Measurements from ENCODE around the gene ARSB.
"Not testable (repeated sequence)": the region's sequence is repeated elsewhere in the genome, so short reads cannot be mapped to it uniquely, and the experiment has no call there.

The ARSB gene

DNA sequence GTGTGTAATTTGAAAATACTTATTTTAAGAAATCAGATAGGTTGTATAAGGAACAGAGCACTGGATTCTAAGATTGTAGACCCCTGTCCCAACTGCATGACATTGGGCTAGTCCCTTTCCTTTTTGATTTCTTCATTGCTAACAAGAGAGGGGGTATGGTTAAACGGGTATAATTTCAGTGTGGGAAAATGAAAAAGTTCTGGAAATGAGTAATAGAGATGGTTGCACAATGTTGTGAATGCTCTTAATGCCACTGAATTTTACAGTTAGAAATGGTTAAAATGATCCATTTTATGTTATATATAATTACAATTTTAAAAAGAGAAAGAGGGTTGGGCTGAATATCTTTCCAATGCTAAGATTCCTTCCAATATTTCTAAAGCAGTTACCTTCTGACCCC is 233.2 kb downstream of the ARSB start:
- DNase-seq, result no peak

DNA sequence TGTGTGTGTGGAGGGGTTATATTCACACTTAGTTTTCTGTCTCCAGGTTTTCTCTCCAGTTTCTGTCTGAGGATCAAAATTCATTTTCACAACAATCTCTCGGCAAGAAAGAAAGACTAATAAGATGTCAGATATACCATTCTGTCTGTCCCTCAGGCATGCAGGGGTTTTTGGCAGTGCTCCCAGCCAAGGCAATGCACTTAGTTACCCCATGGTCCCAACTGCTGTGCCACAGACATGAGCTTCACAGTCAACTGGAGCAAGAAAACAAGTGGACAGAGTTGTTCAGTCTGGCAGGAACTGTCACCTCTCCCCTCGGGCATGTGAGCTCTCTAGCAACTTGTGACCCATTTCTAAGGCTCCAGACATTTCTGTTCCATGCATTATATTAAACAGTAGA is 234.8 kb downstream of the ARSB start:
- ATAC-seq (no peak), DNase-seq (no peak)

More for the DNA sequence above, 233.2 kb downstream of the ARSB start:
- ATAC-seq, result no peak

DNA sequence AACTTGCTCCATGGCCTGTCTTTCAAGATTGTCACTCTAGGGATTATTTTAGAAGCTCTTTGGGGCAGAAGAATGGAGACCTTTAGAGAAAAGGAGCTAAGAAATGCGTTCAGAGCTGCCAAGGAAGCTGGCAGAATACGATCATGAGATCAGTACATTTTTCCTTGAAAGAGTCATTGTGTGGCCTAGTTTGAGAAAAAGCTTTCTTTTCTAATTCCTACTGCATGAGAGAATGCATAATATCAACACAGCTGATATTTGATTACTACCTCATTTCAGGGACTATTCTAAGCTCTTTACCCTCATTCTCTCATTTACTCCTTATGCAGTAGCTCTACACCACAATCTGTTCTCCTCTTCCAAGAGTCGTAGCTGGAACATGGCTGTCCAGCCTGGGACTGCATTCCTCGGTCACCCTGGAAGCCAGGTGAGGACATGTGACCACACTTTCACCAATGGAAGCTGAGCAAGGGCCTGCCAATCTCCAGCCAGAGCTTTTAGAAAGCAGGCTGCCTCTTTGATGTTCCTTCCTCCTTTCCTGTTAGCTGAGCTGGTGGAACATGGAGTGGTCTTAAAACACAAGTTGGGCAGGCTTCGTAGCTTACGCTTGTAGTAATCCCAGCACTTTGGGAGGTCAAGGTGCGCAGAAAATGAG is 237.3 kb downstream of the ARSB start:
- no peak for ATAC-seq
- no peak for DNase-seq

DNA sequence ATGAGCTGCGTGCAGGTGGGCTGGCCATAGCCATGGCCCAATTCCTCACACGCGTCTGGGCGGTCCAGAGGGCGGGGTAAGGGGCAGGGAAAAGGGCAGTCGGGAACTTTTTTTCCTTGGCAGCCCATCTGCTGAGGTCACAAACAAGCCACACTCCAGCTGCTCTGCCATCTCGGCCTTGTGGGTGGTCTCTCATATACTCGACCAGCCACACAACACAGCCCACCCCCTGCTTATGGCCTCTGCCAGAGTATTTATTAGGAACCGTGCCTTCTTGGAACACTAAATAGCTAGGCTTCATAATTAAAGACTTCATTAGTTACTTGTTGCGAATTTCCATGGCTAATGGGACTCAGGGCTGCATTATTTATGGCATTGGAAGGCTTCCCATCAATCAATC is 238.1 kb downstream of the ARSB start:
- DNase-seq (no peak), ATAC-seq (no peak)

DNA sequence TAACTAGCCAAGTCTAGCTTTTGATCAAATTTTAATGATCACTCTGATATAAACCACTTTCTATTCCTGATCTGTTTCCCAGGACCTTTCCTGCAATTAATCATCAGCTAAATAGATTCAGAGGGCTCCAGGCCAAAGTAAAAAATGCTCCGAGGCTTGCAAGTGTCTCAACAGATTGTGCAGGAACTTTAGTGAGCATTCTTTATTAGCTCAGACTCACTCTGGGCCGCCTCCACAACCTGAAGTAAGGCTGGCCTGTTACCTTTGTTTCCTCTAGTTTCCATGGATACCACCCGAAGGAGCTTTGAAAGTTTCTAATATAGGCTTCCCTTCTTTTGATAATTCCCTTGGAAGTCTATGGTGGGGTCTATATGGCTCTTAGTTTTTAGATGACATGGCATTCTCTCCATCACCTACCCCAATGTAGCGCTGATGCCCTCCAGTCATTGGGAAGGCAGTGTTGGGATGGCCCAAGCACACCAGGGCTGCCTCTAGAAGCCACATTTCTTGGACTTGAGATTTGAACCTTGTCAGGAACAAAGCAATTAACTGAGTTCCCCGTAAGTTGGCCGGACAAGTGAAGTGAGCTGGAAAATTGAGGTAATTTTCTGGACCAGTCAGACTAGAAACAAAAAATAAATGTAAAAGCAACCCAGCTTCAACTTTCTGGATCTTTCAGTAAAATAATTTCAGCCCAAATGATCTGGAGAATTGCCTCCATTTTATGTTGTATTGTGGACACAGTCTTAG is 238.9 kb downstream of the ARSB start:
- DNase-seq (no peak), ATAC-seq (no peak)

DNA sequence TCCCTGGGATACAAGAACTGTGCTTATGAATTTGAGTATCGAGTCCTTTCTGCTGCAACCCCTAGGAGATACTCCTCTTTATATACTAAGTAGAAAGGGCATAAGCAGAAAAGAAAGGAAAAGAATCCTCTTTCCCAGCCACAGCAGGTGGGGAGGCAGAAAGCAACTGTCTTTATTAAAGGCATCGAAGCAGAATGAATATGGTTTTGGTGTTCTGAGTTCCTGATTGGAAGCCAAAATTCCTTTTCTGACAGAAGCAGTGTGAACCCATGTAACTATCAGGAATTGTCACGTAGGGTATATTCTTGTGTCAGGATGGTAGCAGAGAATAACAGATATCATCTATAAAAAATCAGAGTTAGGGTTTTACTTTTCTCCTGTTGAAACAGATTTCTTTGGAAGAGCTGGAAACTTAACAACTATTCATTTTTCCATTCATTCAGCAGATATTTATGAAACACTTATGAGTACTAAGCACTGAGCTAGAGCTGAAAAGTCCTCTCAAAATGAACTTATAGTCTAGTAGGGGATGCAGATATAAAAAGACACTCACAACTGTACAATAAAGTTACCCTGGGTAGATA is 240.1 kb downstream of the ARSB start:
- DNase-seq (no peak), ATAC-seq (no peak)

DNA sequence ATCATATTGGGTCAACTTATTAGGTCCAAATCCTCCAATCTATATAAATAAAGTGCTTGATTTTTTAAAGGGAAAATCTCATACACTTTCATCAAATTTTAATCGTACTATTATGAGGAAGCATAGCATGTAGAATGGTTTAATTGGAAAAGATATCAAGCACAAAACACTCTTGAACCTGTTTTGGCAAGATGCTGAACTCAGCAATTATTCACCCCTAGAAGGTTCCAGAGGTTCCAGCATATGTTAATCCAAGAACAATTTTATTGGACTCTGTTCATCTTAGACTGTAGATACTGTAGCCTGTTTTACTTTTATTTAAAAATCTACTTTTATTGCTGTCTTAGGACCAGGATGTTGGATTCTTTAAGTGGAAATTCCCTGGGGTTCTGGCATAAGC is 244.1 kb downstream of the ARSB start:
- ATAC-seq (no peak), DNase-seq (no peak)

DNA sequence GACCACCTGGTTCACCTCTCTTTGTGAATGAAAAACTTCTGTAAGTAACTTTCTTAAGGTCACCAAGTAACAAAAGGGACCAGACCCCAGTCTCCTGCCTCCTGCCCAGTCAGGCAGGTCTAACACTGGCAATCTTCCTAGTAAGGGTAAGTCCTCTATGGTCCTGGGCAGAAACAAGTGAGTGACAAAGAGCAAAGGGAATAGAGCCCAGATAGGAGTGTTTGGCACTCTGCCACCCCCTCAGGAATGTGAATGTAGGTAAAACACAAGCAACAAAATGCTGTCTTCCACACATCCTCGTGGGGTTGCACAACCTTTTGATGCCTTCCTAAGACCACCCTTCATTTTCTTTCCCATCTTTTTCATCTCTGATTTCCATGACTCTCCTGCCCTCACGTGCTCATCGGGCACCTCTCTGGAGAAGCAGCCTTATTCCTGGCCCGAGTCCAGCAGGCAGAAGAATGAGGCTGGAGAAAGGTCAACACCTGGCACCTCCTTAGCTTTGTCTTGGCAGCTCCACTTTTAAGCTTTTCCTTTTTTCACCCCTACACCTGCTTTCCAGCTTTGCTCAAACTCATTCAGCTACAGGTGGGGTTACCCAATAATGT is 246.3 kb downstream of the ARSB start:
- ATAC-seq (no peak), DNase-seq (no peak)

DNA sequence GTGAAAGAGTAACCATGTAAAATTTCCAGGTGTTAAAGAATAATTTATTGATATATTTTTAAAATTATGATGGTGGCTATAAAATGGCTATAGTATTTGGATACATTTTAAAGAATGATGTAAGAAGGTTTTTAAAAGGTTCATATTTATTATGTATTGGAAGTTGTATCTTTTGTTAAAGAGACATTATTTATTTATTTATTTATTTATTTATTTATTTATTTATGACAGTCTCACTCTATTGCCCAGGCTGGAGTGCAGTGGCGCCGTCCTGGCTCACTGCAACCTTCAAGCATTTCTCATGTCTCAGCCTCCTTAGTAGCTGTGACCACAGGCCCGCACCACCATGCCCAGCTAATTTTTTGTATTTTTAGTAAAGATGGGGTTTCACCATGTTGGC is 247.0 kb downstream of the ARSB start:
- DNase-seq, result no peak
- no peak for ATAC-seq

DNA sequence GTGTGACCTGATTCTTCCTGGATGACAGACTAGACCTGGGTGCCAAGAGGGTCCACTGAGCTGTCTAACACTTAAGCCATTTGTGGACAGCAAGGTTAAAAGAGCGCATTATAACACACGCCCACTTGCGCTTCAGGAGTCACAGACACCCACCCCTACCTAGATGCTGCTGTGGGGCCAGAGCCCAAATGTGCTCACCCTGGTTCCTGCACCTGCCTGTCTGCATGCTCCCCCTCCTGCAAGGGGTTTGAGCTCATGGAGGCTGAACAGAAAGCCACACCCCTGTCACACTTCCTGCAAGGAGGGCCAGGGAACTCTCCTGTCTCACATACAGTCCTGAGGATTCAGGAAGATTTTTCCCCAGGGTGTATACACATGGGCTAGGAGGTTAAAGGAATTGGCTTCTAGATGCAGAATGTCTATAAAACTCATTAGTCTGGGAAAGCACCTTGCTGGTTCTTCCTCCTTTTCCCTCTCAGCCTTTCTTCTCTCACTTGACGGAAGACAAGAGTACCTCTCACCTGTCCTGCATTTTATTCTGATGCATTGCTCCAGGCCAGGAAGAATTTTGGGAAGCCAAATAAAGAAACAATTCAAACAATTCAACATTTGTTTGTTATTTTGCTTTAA is 249.2 kb downstream of the ARSB start:
- no peak for ATAC-seq
- no peak for DNase-seq

DNA sequence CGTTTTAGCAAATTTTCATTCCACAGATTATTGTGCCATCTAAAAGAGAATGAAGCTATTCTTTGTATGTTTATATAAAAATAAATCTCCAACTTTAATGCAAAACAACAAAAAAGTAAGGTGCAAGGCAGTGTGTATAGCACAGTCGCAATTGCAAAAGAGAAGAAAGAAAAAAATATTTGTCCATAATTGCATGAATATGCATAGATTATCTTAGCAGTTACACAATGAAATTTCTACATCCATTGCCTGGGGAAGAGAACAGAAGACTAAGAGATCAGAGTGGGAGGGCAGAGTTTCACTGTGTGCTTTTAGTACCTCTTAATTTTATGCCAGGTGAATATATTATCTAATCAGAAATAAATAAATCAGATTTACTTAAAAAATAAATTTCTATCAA is 250.2 kb downstream of the ARSB start:
- ATAC-seq (no peak), DNase-seq (no peak)

DNA sequence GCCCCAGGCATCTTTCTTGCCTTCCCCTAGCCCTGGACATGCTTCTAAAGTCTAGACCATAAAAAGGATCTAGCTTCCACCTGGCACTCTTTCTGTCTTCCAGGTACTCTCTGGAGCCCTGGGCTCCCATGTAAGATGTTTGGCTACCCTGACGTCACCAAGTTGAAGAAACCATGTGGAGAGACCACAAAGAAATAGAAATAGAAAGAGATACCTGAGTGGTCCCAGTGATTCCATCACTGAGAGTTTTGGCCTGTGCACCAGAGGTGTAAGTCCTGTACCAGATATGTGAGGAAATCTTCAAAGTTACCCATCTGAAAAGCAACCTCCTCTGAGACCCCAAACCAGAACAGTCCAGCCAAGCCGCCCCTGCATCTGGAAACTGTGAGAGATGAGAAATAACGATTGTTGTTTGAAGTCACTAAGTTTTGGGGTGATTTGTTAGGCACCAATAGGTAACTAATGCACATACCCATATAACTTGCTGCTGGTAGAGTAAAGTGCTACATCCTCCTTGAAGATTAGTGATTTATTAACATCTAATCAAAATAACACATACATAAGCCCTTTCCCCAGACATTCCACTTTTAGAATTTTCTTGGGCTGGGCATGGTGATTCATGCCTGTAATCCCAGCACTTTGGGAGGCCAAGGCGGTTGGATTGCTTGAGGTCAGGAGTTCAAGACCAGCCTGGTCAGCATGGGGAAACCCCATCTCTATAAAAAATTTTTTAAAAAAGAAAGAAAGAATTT is 250.8 kb downstream of the ARSB start:
- no peak for ATAC-seq
- DNase-seq, result no peak

DNA sequence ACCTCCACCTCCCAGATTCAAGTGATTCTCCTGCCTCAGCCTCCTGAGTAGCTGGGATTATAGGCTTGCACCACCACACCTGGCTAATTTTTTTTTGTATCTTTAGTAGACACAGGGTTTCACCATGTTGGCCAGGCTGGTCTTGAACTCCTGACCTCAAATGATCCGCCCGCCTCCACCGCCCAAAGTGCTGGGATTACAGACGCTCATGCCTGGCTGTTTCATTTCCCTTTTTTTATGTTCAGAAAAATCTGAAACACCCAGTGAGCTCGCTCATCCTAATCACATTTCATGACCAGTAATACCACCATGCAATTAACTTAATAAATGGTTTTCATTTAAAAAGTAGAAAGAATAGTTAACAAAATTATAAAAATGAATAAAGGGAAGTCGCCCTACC is 252.4 kb downstream of the ARSB start:
- not testable (repeated sequence) for DNase-seq, ATAC-seq

DNA sequence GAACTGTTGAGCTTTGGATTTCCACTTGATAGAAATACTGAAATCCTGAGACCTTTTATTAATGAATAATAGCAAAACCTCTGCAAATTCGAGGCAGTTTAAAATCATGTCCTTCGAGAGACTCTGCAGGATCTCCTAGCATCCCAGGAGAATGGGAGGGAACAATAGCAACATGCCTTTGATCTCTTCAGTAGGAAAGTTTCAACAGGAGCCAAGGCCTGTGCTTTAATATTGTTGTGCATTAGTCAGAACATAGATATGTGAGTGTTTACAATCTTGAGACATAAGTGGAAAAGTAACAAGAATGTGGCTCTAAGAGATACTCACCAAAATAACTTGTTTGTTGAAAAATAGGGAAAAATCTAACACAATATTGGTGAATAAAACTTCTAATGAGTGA is 253.2 kb downstream of the ARSB start:
- no peak for DNase-seq
- no peak for ATAC-seq

DNA sequence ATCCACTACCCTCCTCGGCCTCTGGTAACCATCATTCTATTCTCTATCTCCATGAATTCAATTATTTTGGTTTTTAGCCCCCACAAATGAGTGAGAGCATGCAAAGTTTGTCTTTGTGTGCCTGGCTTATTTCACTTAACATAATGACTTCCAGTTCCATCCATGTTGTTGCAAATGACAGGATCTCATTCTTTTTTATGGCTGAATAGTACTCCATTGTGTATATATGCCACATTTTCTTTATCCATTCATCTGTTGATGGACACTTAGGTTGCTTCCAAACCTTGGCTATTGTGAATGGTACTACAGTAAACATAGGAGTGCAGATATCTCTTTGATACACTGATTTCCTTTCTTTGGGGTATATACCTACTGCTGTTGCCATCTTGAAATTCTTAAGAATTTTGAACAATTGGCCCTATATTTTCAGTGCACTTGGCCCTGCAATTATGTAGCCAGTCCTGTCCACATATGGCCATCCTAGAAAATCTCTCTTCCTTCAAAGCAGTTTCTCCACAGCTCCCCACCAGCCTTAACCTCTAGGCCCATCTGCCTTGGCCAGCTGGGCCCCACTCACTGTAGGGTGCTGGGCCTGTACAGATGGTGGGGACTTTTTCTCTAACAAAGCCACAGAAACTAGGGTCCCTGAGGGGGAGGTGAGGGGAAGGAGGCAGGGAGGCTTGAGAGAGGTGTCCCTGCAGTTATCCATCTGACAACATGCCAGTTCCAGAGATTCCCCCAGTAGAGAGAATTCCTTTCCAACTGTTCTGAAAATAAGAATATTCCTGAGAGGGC is 254.6 kb downstream of the ARSB start:
- ATAC-seq (no peak), DNase-seq (no peak)

DNA sequence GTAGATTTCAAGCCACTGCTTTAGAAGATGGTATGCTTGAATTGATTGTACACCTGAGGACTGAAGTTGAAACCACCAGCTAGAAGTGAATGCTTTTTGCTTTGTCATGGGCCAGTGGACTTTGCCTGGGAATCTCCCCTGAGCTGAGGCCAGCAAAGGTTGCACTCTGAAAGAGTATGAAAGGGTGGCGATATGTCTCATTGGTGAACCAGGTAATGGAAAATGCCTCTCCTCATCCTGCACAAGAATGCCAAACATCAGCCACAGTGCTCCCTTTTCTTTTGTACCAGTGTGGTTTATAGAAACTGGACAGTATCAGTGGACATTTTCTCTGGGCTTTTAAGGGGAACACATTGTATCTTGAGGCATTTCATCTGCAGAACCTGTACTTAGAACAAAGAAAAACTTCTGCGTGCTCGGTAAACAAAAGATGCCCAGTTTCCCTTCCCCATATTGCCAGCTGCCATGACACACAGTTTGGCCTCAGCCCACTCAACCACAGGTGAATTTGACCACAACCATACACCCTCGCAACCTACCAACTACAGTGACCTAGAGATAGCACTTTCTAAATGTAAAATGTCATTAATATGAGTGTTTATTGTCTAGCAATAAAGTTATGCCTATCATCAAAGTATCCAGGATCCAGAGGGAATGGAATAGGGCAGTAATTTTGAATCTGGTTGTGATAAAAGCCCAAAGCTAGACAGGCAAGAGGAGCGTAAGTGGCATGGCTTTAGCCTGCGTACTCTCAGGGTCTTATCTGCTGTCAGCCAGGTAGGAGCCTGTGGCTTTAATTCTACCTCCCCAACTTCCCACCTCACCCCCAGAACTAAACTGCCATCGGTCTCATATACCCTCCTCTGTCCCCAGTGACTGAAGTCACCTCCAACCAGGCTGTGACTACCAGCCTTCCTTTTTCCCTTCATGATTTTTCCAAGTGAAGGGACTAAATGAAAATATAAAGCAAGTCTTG is 257.0 kb downstream of the ARSB start:
- DNase-seq (no peak), ATAC-seq (peak; percentile 55)

All from stimulated activated naive CD8-positive, alpha-beta T cell treated with anti-CD3 and anti-CD28 coated beads, Interleukin-15, Interleukin-2, amounts not matched to agents 100 U/mL and 50 U/mL, for 24 hours (primary cell).